ENCODE measurements around the gene PAN2. TPM values are rescaled to one million over a fixed set of nuclear protein-coding genes. Genes with fewer than 3 reads are reported as not detected.
"Not testable (repeated sequence)": the region's sequence is repeated elsewhere in the genome, so short reads cannot be mapped to it uniquely, and the experiment has no call there.

The PAN2 gene
- total RNA-seq, 1 donor from 2014 or later: 21.4 TPM

DNA sequence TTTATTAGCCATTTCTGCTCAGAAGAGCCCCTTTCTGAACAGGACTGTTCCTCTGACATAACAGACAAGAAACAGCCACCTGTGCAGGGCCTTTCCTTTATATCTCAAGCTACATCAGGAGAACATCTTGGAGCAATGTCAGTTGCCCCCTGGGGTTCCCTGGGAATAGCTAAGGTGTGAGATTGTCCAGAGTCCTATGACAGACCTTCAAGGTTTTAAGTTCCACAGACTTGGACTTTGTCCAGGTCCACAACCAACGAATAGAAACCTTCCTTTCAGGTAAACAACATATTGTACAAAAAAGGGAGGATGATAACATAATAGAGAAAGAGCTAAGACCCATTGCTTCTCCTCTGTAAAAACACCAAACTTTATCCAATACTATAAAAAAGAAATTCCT, 7.8 kb upstream of the PAN2 start:
- ATAC-seq: no peak

DNA sequence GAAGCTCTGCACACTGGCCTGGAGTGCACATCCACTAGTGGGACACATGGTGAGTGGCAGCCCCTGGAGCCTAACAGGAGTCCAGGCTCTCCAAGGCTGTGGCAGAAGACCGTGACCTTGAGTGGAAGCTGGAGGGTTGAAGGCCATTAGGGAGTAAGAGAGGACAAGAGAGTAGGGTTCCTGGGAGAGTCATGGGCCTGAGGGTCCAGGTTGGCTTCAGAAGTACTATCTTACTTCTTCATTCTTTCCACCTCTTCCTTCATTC, 5.3 kb upstream of the PAN2 start:
- no peak for ATAC-seq

DNA sequence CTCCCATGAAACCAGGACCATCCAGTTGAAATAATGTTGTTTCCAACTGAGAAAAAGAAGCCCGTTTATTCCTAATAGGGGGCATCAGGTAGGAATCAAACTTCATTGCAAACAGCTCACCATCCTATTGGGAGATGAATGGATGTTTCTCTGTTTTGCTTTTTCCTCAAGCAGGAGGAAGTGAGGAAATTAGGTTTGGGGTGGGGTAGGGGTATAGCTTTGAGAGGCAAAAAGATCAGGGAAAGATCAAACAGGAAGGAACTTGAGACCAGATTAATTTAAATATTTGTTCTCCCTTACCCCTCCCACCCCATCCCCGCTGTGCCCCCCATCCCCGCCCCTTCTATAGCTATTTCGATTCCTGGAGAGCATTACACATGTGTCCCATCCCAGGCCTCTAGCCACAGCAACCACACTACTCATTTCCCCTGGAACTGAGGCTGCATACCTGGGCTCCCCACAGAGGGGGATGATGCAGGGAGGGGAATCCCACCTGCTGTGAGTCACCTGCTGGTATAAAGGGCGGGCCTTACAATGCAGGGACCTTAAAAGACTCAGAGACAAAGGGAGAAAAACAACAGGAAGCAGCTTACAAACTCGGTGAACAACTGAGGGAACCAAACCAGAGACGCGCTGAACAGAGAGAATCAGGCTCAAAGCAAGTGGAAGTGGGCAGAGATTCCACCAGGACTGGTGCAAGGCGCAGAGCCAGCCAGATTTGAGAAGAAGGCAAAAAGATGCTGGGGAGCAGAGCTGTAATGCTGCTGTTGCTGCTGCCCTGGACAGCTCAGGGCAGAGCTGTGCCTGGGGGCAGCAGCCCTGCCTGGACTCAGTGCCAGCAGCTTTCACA, 4.7 kb upstream of the PAN2 start, which contains the start of gene IL23A:
Gene IL23A, plus strand, starts transcription at position 577 of the 850 bp plus-strand sequence. Its CDS starts 161 bp downstream, at position 738.
- ATAC-seq: peak; percentile 42

DNA sequence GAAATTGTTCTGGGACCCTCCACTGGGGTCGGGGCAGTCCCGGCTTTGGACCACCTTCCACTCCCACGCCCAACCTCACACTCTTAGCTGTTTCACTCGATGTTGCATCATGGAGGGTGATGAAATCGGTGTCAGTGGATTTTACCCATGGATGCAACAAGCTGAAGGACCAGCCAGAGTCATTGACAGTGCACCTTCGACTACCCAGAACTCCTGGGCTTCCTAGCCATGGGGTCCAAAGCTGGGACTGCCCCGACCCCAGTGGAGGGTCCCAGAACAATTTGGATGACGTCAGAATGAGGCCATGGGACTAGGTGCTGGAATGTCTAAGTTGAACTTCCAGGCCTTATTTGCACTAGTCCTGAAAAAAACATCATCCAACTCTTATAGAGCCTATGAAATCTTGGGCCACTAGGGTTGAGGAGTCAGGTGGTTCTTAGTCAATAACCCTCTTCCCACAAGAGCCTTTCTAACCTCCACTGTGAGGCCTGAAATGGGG, 4.0 kb upstream of the PAN2 start:
- no peak for ATAC-seq

DNA sequence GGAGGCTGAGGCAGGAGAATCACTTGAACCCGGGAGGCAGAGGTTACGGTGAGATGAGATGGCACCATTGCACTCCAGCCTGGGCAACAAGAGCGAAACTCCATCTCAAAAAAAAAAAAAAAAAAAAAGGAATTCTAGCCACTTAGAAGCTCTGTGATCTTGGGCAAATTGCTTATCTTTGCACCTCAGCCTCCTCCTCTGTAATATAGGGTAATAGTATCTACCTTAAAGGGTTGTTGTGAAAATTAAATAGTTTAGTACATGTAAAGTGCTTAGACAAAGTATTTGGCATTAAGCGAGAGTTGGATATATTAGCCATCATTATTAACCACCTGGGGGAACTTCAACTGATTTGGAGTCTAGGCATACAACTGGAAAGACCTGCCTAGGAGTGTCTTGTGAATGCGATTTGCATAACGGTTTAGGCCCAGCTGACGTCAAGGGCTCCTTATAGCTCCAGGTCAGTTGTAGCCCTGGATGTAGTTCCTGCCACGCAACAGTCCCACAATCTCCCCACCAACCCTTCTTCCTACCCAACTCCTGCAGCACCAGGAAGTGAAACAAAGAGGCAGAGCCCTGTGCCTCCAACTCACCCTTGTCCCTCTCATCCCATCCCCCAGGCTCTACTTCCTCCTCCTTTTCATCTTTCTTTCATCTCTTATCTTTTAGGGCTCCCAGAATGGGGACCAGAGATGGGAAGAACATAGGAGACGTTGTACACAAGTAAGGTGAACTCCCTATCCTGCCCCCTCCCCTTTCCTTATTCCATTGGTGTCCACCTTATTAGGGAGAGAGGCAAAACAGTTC, 2.8 kb upstream of the PAN2 start:
- peak; percentile 55 for ATAC-seq

DNA sequence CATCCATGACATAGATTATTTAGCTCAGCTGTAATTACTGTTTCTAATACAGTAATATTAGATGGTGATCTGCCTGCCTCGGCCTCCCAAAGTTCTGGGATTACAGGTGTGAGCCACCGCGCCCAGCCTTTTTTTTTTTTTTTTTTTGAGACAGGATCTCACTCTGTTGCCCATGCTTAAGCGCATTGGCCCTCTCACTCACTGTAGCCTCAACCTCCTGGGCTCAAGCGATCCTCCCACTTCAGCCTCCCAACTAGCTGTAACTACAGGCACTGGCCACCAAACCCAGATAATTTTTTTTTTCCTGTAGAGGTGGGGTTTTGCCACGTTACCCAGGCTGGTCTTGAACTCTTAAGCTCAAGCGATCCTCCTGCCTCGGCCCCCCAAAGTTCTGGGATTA, 1.7 kb upstream of the PAN2 start:
- ATAC-seq: not testable (repeated sequence)

DNA sequence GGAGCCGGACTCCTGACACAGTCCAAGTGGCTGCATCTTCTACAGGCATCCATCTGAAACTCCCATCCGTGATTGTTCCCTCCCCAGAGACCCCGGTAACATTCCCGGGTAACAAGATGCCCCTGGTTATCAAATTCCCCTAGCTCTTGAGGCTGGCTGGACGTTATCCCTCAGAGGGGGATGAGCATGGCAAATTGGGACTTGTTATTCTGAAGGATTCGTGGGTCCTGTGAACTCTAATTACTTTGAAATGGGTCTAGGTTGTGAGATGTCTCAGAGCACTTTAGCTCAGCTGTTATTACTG, 642 bp upstream of the PAN2 start:
- no peak for ATAC-seq

DNA sequence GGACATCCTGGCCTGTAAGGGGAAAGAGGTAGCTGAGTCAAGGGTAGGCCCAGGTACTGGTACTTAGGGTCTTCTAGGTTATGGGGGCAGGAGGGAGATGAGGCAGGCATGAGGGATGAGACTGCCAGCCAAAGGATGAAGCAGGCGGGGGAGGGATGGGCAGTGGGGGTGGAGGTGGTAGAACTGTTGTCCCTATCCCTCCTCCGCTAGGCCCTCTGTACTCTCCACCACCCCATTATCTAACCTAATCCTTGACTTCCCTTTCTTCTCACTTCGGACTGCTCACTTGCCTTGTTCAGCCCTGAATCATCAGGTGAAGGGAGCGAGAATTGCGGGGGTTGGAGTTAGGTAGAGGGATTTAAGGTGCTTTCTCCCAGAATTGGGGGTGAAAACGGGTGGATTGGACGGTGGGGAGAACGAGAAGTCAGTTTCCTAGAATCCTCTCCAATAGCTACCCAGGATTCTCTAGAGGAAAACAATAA, 562 bp downstream of the PAN2 start:
- peak; percentile 25 for ATAC-seq

DNA sequence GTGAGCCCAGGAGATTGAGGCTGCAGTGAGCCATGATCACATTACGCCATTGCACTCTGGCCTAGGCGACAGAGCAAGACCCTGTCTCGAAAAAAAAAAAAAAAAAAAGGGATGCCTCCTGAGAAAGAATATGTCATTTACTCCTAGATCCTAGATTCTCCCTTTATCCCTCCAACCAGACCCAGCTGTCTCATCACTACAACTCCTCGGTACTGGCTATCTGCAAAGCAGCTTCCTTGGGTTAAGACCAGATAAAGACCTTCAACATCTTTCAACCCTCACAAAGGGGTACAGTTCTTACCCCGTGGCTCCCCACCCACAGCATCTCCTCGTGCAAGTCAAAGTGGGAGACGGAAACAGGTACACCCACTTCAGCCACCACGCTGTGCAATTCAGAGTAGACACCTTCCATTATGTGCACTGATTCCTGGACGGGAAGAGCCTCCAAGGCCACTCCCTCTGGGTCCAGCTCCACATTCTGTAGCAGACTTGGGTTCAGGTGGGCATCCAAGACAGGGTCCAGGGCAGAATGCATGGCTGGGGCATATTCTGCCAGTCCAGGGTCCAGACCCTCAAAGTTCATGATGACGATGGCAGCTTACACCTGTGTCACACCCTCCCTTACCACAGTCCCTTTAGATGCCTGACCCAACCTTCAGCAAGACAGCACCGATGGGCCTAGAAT, 1.1 kb downstream of the PAN2 start:
- no peak for ATAC-seq

DNA sequence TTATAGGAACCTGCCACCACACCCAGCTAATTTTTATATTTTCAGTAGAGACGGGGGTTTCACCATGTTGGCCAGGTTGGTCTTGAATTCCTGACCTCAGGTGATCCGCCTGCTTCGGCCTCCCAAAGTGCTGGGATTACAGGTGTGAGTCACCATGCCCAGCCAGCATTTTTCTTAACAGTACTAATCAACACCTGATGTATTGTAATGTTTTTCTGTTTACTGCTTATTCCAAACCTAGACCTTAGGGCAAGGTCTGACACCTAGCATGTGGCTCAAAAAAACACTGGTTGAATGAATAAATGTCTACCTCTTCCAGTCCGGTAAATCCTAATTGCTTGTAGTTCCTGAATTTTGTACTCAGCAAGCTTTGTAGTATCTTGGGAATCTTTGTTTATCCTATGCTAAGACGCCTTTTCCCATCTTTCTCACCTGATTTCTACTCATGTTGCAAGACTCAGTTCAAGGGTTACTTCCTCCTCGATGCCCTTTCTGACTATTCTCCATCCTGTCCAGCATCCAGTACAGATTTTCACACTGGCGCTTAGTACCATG, 2.8 kb downstream of the PAN2 start:
- no peak for ATAC-seq

DNA sequence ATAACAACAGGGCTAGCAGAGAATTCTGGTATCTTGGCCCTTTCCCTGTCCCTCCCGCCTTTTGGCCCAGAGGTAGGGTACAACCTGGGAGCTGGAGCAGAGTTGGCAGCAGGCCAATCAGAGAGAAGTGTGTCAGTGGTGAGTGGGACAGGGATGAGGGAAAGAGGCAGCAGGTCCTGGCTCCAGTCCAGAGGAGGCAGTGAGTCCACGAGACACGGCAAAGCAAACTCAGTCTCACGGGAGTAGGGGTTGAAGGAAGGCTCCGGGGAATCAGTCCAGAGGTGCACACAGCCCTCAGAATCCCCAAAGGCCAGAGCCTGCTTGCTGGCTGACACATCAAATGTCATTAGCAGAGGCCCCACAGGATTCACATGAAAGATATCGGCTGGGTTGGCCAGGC, 7.3 kb downstream of the PAN2 start:
- ATAC-seq: no peak

DNA sequence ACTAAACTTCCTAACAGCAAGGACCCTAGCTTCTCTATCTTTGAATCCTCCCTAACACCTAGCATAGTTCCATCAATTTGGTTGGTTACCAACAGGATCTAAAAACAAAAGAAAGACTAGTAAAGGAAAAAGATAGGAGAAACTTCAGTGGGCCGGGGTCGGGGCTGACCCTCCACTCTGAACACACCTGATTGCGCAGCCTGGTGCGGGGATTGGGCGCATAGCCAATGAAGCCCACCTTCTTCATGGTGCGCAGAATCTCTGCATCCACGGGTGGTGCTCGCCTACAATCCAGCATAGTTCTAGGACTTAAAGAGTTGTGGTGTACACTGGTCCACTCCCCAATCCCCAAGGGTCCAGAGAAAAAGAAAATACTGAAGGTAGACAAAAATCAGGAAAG, 7.7 kb downstream of the PAN2 start:
- ATAC-seq: no peak

DNA sequence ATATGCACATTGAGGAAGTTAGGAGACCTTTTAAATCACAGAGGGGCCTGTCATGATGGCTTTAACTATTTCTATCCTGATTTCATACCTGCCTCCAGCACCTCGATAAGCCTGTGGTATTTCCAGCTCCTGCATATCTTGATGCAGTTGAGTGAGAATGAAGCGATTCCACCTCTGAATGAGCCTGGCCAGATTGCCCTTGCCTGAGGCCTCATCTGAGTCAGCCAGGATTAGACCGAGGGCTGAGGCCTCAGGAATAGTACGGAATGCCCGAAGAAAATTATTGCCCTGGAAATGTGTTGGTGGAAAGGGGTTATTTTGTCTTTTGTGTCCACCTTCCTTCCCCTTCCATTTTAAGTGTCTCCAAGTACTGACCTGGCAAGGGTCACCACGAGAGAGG, 9.6 kb downstream of the PAN2 start:
- ATAC-seq: no peak

DNA sequence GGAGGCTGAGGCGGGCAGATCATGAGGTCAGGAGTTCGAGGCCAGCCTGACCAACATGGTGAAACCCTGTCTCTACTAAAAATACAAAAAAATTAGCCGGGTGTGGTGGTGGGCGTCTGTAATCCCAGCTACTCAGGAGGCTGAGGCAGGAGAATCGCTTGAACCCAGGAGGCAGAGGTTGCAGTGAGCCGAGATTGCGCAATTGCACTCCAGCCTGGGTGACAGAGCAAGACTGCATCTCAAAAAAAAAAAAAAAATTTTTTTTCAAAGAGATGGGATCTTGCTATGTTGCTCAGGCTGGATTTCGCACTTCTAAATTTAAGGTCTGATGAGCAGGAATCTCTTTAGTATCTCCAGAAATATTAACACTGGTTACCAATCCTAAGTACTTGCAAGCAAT, 12.2 kb downstream of the PAN2 start:
- ATAC-seq: not testable (repeated sequence)

DNA sequence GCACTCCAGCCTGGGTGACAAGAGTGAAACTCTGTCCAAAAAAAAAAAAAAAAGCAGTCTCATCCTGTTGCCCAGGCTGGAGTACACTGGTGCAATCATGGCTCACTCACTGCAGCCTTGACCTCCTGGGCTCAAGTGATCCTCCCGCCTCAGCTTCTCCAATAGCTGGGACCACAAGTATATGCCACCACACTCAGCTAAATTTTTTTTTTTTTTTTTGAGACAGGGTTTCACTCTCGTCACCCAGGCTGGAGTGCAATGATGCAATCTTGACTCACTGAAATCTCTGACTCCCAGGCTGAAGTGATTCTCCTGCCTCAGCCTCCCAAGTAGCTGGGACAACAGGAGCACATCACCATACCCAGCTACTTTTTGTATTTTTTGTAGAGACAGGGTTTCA, 12.8 kb downstream of the PAN2 start:
- ATAC-seq: no peak

DNA sequence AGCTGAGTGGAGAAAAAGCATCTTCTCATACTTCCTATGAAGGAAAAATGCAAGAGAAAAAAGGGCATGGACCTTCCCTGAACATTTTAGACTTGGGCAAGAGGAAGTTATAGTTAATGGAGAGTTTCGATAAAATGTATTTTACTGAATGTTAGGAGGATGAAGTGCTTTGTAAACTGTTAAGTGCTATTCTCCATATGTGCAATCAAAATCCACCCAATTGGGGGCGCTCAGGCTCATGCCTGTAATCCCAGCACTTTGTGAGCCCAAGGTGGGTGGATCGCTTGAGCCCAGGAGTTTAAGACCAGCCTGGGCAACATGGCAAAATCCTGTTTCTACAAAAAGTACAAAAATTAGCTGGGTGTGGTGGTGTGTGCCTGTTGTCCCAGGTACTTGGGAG, 16.1 kb downstream of the PAN2 start:
- no peak for ATAC-seq

DNA sequence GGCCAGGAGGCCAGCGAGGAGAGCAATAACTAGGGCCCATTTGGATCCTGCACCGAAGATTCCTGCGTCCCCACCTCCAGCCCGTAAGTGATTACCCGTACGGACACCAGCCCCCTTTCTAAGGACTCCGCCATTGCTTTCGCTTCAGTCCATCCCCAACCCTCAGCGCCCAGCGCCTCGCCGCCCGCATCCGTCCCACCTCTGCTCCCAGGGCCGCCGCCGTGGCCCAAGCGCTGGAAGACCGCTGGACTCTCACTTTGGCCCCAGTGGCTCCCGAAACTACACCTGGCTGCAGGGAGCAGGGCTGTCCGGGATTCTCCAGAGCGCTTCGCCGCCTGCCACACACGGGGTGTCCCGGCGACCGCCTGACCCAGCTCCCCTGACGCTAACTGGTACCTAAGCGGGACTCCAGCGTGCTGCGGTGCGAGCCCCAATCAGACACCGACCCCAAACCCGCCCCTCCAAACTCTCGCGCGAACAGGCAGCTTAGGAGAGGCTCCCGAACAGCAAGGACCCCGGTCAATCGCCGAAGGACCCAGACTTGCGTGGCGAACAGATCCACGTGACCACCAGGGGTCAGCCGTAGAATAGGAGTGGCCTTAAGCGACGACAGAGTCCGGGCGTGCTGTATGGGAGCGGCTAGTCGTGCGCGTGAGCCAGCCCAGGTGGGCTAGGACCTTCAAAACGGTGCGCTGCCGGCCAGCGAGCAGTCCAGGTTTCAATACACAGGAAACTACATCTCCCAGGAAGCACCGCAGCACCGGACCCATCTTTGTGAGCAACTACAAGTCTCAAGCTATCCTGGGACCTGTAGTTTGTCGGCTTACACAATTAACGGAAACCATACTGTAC, 18.0 kb downstream of the PAN2 start, which contains the start of gene CNPY2:
Gene CNPY2, minus strand, starts transcription at position 367 of the 852 bp plus-strand sequence. CDS start 771 bp downstream, outside the sequence.
- peak; percentile 93 for ATAC-seq

DNA sequence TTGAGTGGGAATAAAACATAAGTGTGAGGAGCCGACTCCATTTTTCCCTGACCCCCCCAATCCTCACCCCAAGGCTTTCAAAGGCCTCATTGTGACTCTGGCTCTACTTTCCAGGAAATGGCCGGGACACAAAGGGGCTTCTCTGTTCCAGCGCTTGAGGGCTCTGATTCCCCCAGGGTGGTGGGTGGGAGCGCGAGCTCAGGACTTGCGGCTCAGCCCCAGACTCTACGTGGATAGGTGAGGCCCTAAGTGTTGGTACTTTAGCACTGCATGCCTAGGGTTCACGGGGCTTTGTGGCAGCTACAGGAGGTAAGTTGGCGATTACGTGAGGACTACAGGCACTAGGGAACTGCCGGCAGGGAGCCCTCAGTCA, 18.6 kb downstream of the PAN2 start:
- peak; percentile 31 for ATAC-seq

DNA sequence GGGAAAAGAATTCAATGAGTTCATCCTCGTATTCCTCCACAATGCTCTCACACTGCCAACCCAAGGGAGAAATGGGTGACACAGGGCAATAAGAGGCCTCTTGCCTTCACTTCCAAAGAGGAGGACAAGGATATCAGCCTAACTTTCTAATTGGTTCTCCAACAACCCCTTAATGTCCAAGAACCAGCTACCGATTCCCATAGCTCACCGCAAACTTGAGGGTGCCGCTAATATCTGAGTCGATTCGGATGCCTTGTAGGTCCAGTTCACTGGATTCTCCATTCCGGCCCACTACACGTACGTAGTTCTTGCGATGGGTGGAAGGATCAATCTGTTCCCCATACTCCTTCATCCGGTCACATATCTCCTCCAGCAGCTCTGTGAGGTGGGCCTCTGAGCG, 22.8 kb downstream of the PAN2 start:
- no peak for ATAC-seq

DNA sequence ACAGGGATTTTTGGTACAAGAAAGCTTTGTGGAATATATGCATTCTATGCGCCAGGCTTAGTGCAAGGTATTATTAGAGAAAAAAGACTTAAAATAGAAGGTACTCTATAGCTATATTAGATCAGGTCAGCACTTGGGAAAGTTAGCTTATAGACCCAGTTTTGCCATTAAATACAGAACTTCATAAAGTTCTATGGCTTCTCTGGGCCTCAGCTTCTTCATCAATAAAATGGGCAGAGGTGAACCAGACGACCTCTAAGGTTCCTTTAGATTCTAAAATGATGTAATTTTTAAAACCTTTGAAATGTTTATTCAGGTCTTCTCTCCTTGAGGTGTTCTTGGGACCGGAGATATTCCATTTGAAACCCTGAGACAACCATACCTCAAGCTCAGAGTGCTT, 25.1 kb downstream of the PAN2 start:
- ATAC-seq: no peak

DNA sequence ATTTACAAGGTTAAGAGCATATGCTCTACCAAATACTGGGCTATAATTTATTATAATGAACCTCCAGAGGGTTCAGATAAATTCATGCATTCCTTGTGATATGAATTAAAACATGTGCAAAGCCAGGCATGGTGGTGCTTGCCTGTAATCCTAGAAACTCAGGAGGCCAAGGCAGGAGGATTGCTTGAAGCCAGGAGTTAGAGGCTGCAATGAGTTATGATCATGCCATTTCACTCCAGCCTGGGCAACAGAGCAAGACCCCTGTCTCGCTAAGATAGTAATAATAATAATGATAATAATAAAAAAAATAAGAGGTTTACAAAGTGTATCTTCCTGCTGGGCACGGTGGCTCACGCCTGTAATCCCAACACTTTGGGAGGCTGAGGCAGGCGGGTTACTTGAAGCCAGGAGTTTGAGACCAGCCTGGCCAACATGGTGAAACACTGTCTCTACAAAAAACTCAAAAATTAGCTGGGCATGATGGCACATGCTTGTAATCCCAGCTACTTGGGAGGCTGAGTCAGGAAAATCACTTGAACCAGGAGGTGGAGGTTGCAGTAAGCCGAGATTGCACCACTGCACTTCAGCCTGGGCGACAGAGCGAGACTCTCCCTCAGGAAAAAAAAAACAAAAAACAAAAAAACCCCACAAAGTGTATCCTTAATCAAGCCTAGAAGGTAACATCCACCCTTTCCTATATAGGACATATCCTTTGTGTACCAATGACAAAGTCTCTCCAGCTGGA, 26.4 kb downstream of the PAN2 start:
- ATAC-seq: no peak

All from esophagus mucosa (tissue), 1 donor.